ENCODE measurements around the gene GINS3.

GINS3 gene

GRCh38 chr16:58426966-58427365, 34.7 kb downstream of the GINS3 start:
- DNase-seq: no peak

- DNase-seq: no peak
Measured at GRCh38 chr16:58428621-58429542, 36.6 kb downstream of the GINS3 start.

GRCh38 chr16:58430718-58431117, 38.4 kb downstream of the GINS3 start:
- DNase-seq: no peak

GRCh38 chr16:58433569-58433951, 41.3 kb downstream of the GINS3 start:
- DNase-seq: no peak

GRCh38 chr16:58435779-58436178, 43.5 kb downstream of the GINS3 start:
- no peak for DNase-seq

GRCh38 chr16:58440131-58440530, 47.9 kb downstream of the GINS3 start:
- no peak for DNase-seq

- DNase-seq: no peak
Measured at GRCh38 chr16:58442547-58442946, 50.3 kb downstream of the GINS3 start.

GRCh38 chr16:58443783-58444182, 51.5 kb downstream of the GINS3 start:
- no peak for DNase-seq

GRCh38 chr16:58444265-58444664, 52.0 kb downstream of the GINS3 start:
- DNase-seq: no peak

GRCh38 chr16:58448890-58449289, 56.6 kb downstream of the GINS3 start:
- DNase-seq: no peak

- DNase-seq: no peak
Measured at GRCh38 chr16:58449306-58449705, 57.0 kb downstream of the GINS3 start.

- DNase-seq: no peak
Measured at GRCh38 chr16:58449768-58450167, 57.5 kb downstream of the GINS3 start.

GRCh38 chr16:58450590-58450989, 58.3 kb downstream of the GINS3 start:
- DNase-seq: no peak

- no peak for DNase-seq
Measured at GRCh38 chr16:58451265-58451689, 59.0 kb downstream of the GINS3 start.

- DNase-seq: no peak
Measured at GRCh38 chr16:58451945-58452401, 59.7 kb downstream of the GINS3 start.

GRCh38 chr16:58452640-58453039, 60.4 kb downstream of the GINS3 start:
- no peak for DNase-seq

- DNase-seq: no peak
Measured at GRCh38 chr16:58454178-58454577, 61.9 kb downstream of the GINS3 start.

- DNase-seq: no peak
Measured at GRCh38 chr16:58454856-58455255, 62.6 kb downstream of the GINS3 start.
